Body of pancreas (tissue), 4 donors: Measurements from ENCODE around the gene MAPK8IP1. TPM values are rescaled to one million over a fixed set of nuclear protein-coding genes. Genes with fewer than 3 reads are reported as not detected.

Source experiments
- ATAC-seq: fragments of 150-250 bp; one replicate; pipeline ENCODE4 v1.9.1; 2016
- DNase-seq, 4 donors: peaks; one replicate each; pipeline ENCODE4 v3.0.0-alpha.2; 2019
- H3K27ac ChIP-seq, 4 donors: fragments of 200-600 bp; sonication (generic); 1 replicate in 3 of 4; 2 replicates in 1 of 4; pipeline versions ENCODE4 v1.5.1 to v1.6.1; 2016 to 2019; ENCODE audit warnings: mild to moderate bottlenecking in 1 of 4, mixed read lengths in 1 of 4, moderate library complexity in 1 of 4
- H3K27me3 ChIP-seq, 2 donors: fragments of 200-600 bp; sonication (generic); one replicate each; pipeline ENCODE4 v1.6.0; 2016; ENCODE audit warnings: mild to moderate bottlenecking in 1 of 2
- H3K36me3 ChIP-seq, 2 donors: fragments of 200-600 bp; sonication (generic); replicated peaks in 1 of 2; 2 replicates each; pipeline ENCODE4 v1.5.1; 2016; ENCODE audit warnings: low read depth in 2 of 2; ENCODE audit not compliant: insufficient read depth in 1 of 2
- H3K4me1 ChIP-seq: fragments of 200-600 bp; sonication (generic); one replicate; pipeline ENCODE4 v1.6.0; 2016
- H3K4me3 ChIP-seq, 2 donors: fragments of 200-600 bp; sonication (generic); 1 replicate in 1 of 2; 2 replicates in 1 of 2; pipeline ENCODE4 v1.5.1; 2016 to 2019
- H3K9me3 ChIP-seq, 3 donors: fragments of 200-600 bp; sonication (generic); 1 replicate in 2 of 3; 2 replicates in 1 of 3; pipeline ENCODE4 v1.5.1; 2016
- CTCF ChIP-seq, 7 experiments: fragments of 450-650 bp in 4 of 7; fragments of 200-600 bp in 3 of 7; sonication (generic) in 3 of 7; IDR thresholded peaks; one replicate each; pipeline ENCODE4 v1.5.1; 2016 to 2019; ENCODE audit warnings: antibody characterized with exemption in 7 of 7
- POLR2A ChIP-seq, 3 donors: fragments of 450-650 bp; IDR thresholded peaks; one replicate each; pipeline ENCODE4 v1.6.1; 2016; ENCODE audit warnings: antibody characterized with exemption in 3 of 3, mild to moderate bottlenecking in 2 of 3
- WGBS, 2 donors: methylation state at CpG; one replicate each; pipeline ENCODE4 v1.1.5; 2017; 5-methylcytosine and 5-hydroxymethylcytosine counted together
- intact Hi-C: fragments of 100-400 bp; cut with DNase I; formaldehyde crosslinking; loops from one replicate; pipeline ENCODE4 v1.15.1; 2023
- total RNA-seq, 2 donors: library from RNA; depleted of rRNA; stranded (reverse); fragments of >200 nt; gene quantifications; one replicate each; pipeline ENCODE4 v1.1.0, GENCODE V29; 2016

Gene MAPK8IP1
- total RNA-seq, 2 donors from 2014 or later: 23.7 to 32.4 TPM

GRCh38 chr11:45881708-45882368, 3.6 kb upstream of the MAPK8IP1 start:
- 76 to 81% methylated on average over 6 of the region's 6 CpGs for WGBS, 2 donors
- H3K9me3 ChIP-seq: no peaks in the 10 kb centered on the region

GRCh38 chr11:45884596-45885185, 760 bp upstream of the MAPK8IP1 start:
- 88 to 90% methylated on average over 10 of the region's 10 CpGs for WGBS, 2 donors
- DNase-seq: no peak
- Histone ChIP-seq H3K27ac (no peak overlapping the region), H3K4me1 (peaks cover 11% of the 10 kb centered on the region), H3K4me3 (no peak overlapping the region), H3K36me3 (peaks cover 0 to 13% of the 10 kb centered on the region in 2 donors), H3K27me3 (no peaks in the 10 kb centered on the region), H3K9me3 (no peaks in the 10 kb centered on the region)
- intact Hi-C loops: no loop called here
- no peak for ATAC-seq
- TF ChIP-seq CTCF (IDR thresholded peaks at IDR 0.05) (no peak), POLR2A (IDR thresholded peaks at IDR 0.05) (no peak)

More at GRCh38 chr11:45881708-45882368, 3.6 kb upstream of the MAPK8IP1 start:
- Histone ChIP-seq H3K4me3 (no peak overlapping the region), H3K27me3 (no peaks in the 10 kb centered on the region), H3K27ac (no peak overlapping the region), H3K4me1 (peaks cover 11% of the 10 kb centered on the region), H3K36me3 (peaks cover 0 to 16% of the 10 kb centered on the region in 2 donors)
- TF ChIP-seq POLR2A (IDR thresholded peaks at IDR 0.05) (no peak), CTCF (IDR thresholded peaks at IDR 0.05) (no peak)
- intact Hi-C loops: no loop called here
- DNase-seq: no peak
- no peak for ATAC-seq

GRCh38 chr11:45885921-45886721, 670 bp downstream of the MAPK8IP1 start:
- DNase-seq: no peak
- intact Hi-C loops: no loop called here

GRCh38 chr11:45886816-45887520, 1.5 kb downstream of the MAPK8IP1 start:
- no peaks in the 10 kb centered on the region for H3K9me3 ChIP-seq
- no peaks in the 10 kb centered on the region for H3K27me3 ChIP-seq
- peaks cover 0 to 2% of the 10 kb centered on the region in 2 donors for H3K36me3 ChIP-seq
- intact Hi-C loops: no loop called here
- H3K4me3 ChIP-seq: no peak overlapping the region
- no peak for DNase-seq
- no peak overlapping the region for H3K27ac ChIP-seq
- H3K4me1 ChIP-seq: peaks cover 11% of the 10 kb centered on the region
- 97 to 98% methylated on average over 4 of the region's 4 CpGs for WGBS, 2 donors
- TF ChIP-seq POLR2A (IDR thresholded peaks at IDR 0.05): no peak
- no peak for TF ChIP-seq CTCF (IDR thresholded peaks at IDR 0.05)
- no peak for ATAC-seq

More at GRCh38 chr11:45885921-45886721, 670 bp downstream of the MAPK8IP1 start:
- H3K9me3 ChIP-seq: no peaks in the 10 kb centered on the region
- H3K4me1 ChIP-seq: peaks cover 11% of the 10 kb centered on the region
- TF ChIP-seq CTCF (IDR thresholded peaks at IDR 0.05) (no peak), POLR2A (IDR thresholded peaks at IDR 0.05) (no peak)
- peak overlapping the region in 1 of 4 donors; percentile 24 for H3K27ac ChIP-seq
- peak overlapping the region in 1 of 2 donors; percentile 49 for H3K4me3 ChIP-seq
- WGBS, 2 donors: 32 to 37% methylated on average over 9 to 29 of the region's 43 CpGs
- H3K36me3 ChIP-seq: peaks cover 0 to 6% of the 10 kb centered on the region in 2 donors
- H3K27me3 ChIP-seq: no peaks in the 10 kb centered on the region
- ATAC-seq: no peak
